HEK293T (cell line): Measurements from ENCODE around the gene PATJ.

Experiments
- ARNT ChIP-seq: fragments of 450-650 bp; IDR thresholded peaks from 2 replicates; pipeline ENCODE4 v1.6.1; 2017; ENCODE audit warnings: mild to moderate bottlenecking
- BHLHE40 ChIP-seq: fragments of 450-650 bp; IDR thresholded peaks from 2 replicates; pipeline ENCODE4 v1.6.1; 2016; ENCODE audit warnings: mild to moderate bottlenecking, moderate library complexity, borderline replicate concordance
- CTBP1 ChIP-seq: fragments of 450-650 bp; IDR thresholded peaks from 2 replicates; pipeline ENCODE4 v1.6.1; 2016; ENCODE audit warnings: borderline replicate concordance
- ELF4 ChIP-seq: fragments of 450-650 bp; IDR thresholded peaks from 2 replicates; pipeline ENCODE4 v1.6.1; 2017; ENCODE audit warnings: antibody characterized with exemption
- FOXA1 ChIP-seq: fragments of 450-650 bp; IDR thresholded peaks from 2 replicates; pipeline ENCODE4 v1.6.1; 2016; ENCODE audit warnings: mild to moderate bottlenecking
- FOXM1 ChIP-seq: fragments of 450-650 bp; IDR thresholded peaks from 2 replicates; pipeline ENCODE4 v1.6.1; 2017; ENCODE audit warnings: mild to moderate bottlenecking, borderline replicate concordance
- HDGF ChIP-seq: fragments of 450-650 bp; IDR thresholded peaks from 2 replicates; pipeline ENCODE4 v1.6.1; 2017; ENCODE audit warnings: antibody characterized with exemption, borderline replicate concordance
- L3MBTL2 ChIP-seq: fragments of 450-650 bp; conservative IDR thresholded peaks from 2 replicates; pipeline ENCODE4 v1.6.1; 2016; ENCODE audit warnings: mild to moderate bottlenecking
- NFRKB ChIP-seq: fragments of 450-650 bp; IDR thresholded peaks from 2 replicates; pipeline ENCODE4 v1.6.1; 2016; ENCODE audit warnings: mild to moderate bottlenecking, moderate library complexity
- SUZ12 ChIP-seq: fragments of 450-650 bp; IDR thresholded peaks from 2 replicates; pipeline ENCODE4 v1.6.1; 2016; ENCODE audit warnings: mild to moderate bottlenecking

DNA sequence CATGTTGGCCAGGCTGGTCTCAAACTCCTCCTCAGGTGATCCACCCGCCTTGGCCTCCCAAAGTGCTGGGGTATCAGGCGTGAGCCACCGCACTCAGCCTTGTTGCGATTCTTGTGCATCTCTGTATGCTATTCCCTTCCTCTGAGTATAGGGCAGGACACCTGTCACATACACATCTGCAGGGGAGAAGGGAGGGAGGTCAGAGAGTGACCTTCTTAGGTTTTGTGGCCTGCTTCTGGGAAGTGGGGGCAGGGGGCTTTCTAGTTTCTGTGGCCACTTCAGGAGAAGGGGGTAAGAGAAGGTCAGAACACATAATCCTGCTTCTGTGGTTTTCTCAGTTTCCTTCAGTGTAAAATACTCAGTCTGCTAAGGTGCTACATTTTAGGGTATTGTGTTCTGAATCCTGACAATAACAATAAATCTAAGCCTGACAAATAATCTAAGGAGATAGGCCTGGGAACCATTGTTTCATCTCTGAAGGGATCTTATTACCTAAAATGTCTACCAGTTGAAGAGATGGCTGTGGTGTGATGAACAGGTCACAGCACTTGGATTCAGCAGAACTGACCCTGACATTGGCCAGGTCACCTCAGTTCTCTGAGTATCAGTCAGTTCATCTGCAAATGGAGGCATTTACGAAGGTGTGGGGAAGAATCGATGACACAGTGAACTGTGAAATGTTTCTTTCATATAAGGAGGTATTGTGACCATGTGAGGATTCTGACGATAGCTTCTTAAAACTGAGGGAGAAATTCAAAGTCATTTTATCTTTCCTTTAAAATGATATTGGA is 239.8 kb downstream of the PATJ start:
- TF ChIP-seq ARNT = no peak
- no peak for TF ChIP-seq CTBP1
- no peak for TF ChIP-seq L3MBTL2
- no peak for TF ChIP-seq BHLHE40
- no peak for TF ChIP-seq ELF4
- TF ChIP-seq FOXM1 = no peak
- TF ChIP-seq NFRKB = no peak
- TF ChIP-seq HDGF = no peak
- TF ChIP-seq SUZ12 = no peak
- TF ChIP-seq FOXA1 = no peak
